Activated gamma-delta T cell treated with anti-CD3 and anti-CD28 coated beads, Interleukin-2, amount 50 U/mL, for 16 hours (primary cell): ENCODE measurements around the gene HOXC12.

Source experiments
- DNase-seq: peaks from one replicate; pipeline ENCODE4 v3.0.0-alpha.2; 2020; ENCODE audit warnings: low read depth

HOXC12 gene

GRCh38 chr12:53956914-53957536 lies 2.3 kb downstream of the HOXC12 start:
- no peak for DNase-seq

- DNase-seq, result no peak
These were observed 3.4 kb downstream of the HOXC12 start for GRCh38 chr12:53958128-53958527.

- DNase-seq, result no peak
These were observed 4.6 kb downstream of the HOXC12 start for GRCh38 chr12:53959314-53959713.

GRCh38 chr12:53960187-53961024 lies 5.7 kb downstream of the HOXC12 start:
- DNase-seq, result no peak

GRCh38 chr12:53961025-53961761 lies 6.5 kb downstream of the HOXC12 start:
- DNase-seq, result no peak

- DNase-seq, result no peak
These were observed 8.3 kb downstream of the HOXC12 start for GRCh38 chr12:53963005-53963404.

- DNase-seq, result no peak
These were observed 9.0 kb downstream of the HOXC12 start for GRCh38 chr12:53963434-53964314.

- DNase-seq, result no peak
These were observed 9.6 kb downstream of the HOXC12 start for GRCh38 chr12:53964315-53964713.

GRCh38 chr12:53965281-53966084 lies 10.8 kb downstream of the HOXC12 start:
- DNase-seq, result no peak

GRCh38 chr12:53966085-53966384 lies 11.3 kb downstream of the HOXC12 start:
- DNase-seq, result no peak

GRCh38 chr12:53966385-53967133 lies 11.9 kb downstream of the HOXC12 start:
- no peak for DNase-seq

- no peak for DNase-seq
These were observed 12.8 kb downstream of the HOXC12 start for GRCh38 chr12:53967421-53967925.

- no peak for DNase-seq
These were observed 13.8 kb downstream of the HOXC12 start for GRCh38 chr12:53968214-53969127.

- DNase-seq, result no peak
These were observed 15.0 kb downstream of the HOXC12 start for GRCh38 chr12:53969588-53970259.

GRCh38 chr12:53970451-53970850 lies 15.7 kb downstream of the HOXC12 start:
- DNase-seq, result no peak

- DNase-seq, result no peak
These were observed 16.4 kb downstream of the HOXC12 start for GRCh38 chr12:53971129-53971528.

GRCh38 chr12:53971686-53972085 lies 17.0 kb downstream of the HOXC12 start:
- no peak for DNase-seq

- DNase-seq, result no peak
These were observed 17.5 kb downstream of the HOXC12 start for GRCh38 chr12:53972152-53972702.
